Tongue (tissue), 2 donors: ENCODE results near the gene USP34. TPM values are rescaled to one million over a fixed set of nuclear protein-coding genes. Genes with fewer than 3 reads are reported as not detected.
"Not testable (repeated sequence)": the region's sequence is repeated elsewhere in the genome, so short reads cannot be mapped to it uniquely, and the experiment has no call there.

Experiments used
- DNase-seq: peaks from one replicate; pipeline ENCODE4 v3.0.0-alpha.2; 2015
- total RNA-seq: library from RNA; depleted of rRNA; stranded (reverse); fragments of >200 nt; gene quantifications from one replicate; pipeline ENCODE4 v1.2.3, GENCODE V29; 2014

Gene USP34
- total RNA-seq, 1 donor from 2014 or later: 162 TPM

DNA sequence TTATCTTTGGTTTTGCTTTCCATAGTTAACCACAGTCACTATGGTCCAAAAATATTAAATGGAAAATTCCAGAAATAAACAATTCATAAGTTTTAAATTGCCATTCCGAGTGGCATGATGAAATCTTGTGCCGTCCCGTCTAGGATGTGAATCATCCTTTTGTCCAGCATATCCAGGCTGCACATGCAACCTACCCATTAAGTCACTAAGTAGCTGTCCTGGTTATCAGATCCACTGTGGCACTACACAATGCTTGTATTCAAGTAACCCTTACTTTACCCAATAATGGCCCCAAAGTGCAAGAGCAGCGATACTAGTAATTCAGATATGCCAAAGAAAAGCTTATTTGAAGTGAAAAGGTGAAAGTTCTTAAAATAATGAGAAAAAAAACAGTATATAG lies 10.7 kb downstream of the USP34 start:
- DNase-seq: no peak

DNA sequence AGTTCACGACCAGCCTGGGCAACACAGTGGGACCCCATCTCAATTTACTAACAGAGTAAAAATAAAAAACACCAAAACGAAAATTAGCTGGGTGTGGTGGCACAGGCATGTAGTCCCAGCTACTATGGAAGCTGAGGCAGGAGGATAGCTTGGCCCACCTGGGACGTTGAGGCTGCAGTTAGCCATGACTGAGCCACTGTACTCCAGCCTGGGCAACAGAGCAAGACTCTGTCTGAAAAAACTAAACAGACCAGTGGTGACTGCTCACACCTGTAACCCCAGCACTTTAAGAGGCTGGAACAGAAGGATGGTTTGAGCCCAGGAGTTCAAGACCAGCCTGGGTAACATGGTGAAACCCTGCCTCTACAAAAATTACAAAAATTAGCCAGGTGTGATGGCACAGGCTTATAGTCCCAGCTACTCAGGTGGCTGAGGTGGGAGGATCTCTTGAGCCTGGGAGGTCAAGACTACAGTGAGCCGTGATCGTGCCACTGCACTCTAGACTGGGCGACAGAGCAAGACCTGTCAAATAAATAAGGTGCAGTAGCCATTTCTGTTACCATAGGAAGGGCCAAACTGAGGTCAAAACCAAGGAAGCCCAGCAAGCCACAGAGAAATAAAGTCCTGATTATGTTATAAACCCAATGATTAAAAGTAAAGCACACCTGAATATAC lies 14.0 kb downstream of the USP34 start:
- DNase-seq: no peak

GRCh38 chr2:61456070-61456745 lies 14.7 kb downstream of the USP34 start:
- DNase-seq: no peak

- not testable (repeated sequence) for DNase-seq
Measured at GRCh38 chr2:61454972-61455371, 15.9 kb downstream of the USP34 start.

DNA sequence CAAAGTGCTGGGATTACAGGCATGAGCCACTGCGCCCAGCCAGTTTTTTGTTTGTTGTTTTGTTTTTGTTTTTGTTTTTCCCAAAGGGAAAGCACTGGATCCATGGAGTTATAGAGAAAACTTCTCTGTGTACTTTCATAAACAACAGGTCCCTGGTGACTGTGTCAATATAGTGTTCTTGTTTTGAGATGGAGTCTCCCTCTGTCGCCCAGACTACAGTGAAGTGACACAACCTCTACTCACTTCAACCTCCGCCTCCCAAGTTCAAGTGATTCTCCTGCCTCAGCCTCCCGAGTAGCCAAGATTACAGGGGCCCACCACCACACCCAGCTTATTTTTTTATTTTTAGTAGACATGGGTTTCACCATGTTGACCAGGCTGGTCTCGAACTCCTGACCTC lies 16.5 kb downstream of the USP34 start:
- no peak for DNase-seq

DNA sequence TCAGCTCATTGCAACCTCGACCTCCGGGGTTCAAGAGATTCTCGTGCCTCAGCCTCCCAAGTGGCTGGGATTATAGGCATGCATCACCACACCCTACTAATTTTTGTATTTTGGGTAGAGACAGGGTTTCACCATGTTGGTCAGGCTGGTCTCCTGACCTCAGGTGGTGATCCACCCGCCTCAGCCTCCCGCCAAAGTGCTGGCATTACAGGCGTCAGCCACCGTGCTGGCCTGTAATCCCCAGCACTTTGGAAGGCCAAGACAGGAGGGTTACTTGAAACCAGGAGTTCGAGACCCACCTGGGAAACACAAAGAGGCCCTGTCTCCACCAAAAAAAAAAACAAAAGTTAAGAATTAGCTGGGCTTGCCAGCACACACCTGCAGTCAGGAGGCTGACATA lies 18.5 kb downstream of the USP34 start:
- no peak for DNase-seq

- no peak for DNase-seq
Measured at GRCh38 chr2:61451178-61451577, 19.7 kb downstream of the USP34 start.

DNA sequence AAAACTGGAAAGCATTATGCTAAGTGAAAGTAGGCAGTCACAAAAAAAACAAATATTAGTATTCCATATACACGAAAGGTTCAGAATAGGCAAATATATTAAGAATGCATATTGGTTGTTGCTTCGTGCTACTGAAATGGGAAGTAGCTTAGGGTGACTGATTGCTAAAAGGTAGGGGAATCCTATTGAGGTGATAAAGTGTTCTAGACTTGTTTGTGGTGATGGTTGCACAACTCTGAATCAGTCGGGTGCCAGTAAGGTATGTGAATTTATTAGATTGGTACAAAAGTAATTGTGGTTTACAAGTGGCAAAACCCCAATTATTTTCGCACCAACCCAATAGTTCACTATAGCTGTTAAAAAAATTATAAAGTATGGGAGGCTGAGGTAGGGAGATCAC lies 20.7 kb downstream of the USP34 start:
- DNase-seq: no peak

DNA sequence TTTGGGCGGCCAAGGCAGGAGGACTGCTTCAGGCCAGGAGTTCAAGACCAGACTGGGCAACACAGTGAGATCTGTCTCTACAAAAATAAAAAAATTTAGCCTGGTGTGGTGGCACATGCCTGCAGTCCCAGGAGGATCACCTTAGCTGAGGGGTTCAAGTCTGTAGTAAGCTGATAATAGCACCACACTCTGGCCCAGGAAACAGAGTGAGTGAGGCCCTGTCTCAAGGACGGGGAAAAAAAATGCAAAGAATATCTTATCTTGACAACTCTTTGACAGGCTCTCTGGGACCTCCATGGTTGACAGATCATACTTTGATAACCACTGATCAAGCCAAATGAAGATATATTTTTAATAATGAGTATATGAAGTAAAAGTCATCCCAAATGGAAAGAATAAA lies 22.7 kb downstream of the USP34 start:
- DNase-seq: no peak

GRCh38 chr2:61446971-61447370 lies 23.9 kb downstream of the USP34 start:
- DNase-seq: not testable (repeated sequence)

GRCh38 chr2:61443342-61444041 lies 27.4 kb downstream of the USP34 start:
- DNase-seq: no peak

DNA sequence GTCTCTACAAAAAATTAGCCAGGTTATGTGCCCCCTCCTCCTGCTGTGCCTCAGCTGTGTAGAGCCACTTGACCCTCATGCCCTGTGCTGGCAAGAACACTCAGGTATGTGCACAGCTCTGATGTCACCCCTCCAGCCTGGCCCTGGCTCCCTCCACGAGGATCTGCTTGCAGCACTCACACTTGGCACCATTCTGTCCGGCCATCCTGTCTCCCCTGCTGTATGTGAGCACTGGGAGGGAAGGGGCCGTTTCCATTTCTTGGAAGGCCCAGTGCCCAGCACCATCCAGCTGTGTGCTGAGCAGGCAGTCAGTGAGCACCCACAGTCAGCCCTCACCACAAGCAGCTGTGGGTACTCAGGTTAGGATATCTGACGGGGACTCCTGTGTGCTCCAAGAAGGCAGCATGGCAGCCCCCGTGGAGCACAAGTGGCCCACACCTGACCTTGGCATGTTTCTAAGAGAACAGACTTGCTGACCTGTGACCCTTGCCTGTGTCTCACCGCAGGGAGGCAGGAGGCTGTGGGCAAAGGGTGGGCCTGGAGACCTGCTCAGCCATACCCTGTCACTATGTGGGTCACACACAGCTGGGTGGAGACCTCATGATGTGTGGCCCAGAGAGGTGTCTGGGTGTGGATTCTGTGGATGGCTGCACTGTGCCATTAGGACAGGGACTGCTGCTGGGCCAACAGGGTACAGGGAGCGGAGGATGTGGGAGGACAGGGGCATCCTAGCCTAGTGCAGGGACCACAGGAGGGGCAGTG lies 31.5 kb downstream of the USP34 start:
- no peak for DNase-seq

DNA sequence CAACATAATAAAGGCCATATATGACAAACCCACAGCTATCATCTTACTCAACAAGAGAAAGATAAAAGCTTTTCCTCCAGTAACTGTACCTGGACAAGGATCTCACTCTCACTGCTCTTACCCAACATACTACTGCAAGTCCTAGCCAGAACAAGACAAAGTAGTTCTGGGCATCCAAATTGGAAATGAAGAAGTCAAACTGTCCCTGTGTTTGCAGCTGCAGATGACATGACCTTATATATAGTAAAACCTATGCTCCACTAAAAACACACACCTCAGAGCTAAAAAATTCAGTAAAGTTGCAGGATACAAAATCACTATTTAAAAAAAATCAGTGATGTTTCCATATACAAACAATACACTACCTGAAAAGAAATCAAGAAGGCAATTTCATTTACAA lies 32.2 kb downstream of the USP34 start:
- no peak for DNase-seq

DNA sequence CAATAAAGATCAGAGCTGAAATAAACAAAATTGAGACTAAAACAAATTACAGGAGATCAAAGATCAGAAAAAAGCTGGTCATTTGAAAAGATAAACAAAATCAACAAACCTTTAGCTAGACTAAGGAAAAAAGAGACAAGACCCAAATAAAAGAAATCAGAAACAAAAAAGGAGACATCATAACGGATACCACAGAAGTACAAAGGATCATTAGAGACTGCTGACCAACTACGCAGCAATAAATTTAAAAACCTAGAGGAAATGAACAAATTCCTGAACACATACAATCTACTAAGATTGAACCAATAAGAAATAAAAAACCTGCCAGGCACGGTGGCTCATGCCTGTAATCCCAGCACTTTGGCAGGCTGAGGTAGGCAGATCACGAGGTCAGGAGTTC lies 33.7 kb downstream of the USP34 start:
- no peak for DNase-seq

GRCh38 chr2:61436092-61436491 lies 34.8 kb downstream of the USP34 start:
- DNase-seq: no peak

DNA sequence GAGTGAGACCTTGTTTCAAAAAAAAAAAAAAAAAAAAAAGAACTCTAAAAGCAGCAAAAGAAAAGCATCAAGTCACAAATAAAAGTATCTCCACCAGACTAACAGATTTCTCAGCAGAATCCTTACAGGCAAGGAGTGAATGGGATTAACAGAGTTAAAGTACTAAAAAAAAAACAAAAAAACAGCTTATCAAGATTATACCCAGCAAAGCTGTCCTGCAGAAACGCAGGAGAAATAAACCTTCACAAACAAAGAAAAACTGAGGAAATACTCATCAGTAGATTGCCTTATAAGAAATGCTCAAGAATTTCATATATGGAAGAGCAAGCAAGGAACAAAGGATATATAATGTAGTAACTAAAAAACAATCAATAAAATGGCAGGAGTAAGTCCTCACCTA lies 35.6 kb downstream of the USP34 start:
- DNase-seq: no peak

- DNase-seq: no peak
Measured at GRCh38 chr2:61434314-61434713, 36.6 kb downstream of the USP34 start.

GRCh38 chr2:61433606-61434005 lies 37.3 kb downstream of the USP34 start:
- DNase-seq: no peak

DNA sequence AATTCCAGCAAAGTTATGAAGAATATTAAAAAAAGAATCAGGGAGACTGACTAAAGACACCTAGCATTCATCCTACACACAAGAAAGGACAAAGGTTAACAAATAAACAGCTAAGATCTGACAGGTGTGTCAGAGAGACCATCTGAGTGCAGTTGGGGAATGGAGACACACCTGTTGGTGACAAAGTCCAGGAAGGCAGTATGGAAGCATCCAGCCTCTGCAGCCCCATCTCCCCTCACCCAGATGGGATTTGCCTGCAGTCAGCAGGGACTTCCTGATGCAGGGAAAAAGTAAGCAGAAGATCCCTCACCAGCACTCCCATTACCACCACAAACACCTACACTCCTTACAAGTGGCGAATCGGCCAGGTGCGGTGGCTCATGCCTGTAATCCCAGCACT lies 37.9 kb downstream of the USP34 start:
- DNase-seq: no peak

GRCh38 chr2:61431345-61431744 lies 39.5 kb downstream of the USP34 start:
- no peak for DNase-seq

GRCh38 chr2:61426267-61426897 lies 44.5 kb downstream of the USP34 start:
- DNase-seq: no peak

GRCh38 chr2:61425605-61426155 lies 45.2 kb downstream of the USP34 start:
- DNase-seq: no peak
